ENCODE measurements around the gene SPOCK1.

- TF ChIP-seq CTCF (conservative IDR thresholded peaks at IDR 0.05 in 1 of 2, IDR thresholded peaks at IDR 0.05 in 1 of 2; ENCODE audit: extremely low read depth in 1 of 2, insufficient read depth in 1 of 2, low read depth in 1 of 2, low read length in 2 of 2) (no peak), EZH2 (IDR thresholded peaks at IDR 0.05; ENCODE audit: borderline replicate concordance, low read length) (no peak)
Measured at GRCh38 chr5:137260820-137261695, 238.1 kb downstream of the SPOCK1 start.
